ENCODE data around the gene C1orf105. TPM values are rescaled to one million over a fixed set of nuclear protein-coding genes. Genes with fewer than 3 reads are reported as not detected.

The C1orf105 gene
- total and polyA plus RNA-seq, 2 experiments from 2014 or later = 0.23 to 2.2 TPM

DNA sequence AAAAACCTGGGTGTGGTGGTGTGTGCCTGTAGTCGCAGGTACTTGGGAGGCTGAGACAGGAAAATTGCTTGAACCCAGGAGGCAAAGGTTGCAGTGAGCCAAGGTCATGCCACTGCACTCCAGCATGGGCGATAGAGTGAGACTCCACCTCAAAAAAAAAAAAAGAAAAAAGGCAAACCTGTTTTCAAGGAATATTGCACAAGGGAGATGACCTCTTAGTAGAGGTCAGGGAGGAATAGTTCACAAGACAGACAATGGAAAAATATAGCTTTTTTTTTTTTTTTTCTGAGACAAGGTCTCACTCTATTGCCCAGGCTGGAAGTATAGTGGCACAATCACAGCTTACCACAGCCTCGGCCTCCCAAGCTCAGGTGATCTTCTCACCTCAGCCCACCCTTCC, 90.0 kb downstream of the C1orf105 start:
- DNase-seq (ENCODE audit: low spot score) = no peak
- 85% methylated on average over 2 of the region's 3 CpGs for WGBS (ENCODE audit: low lambda C conversion rate, missing lambda C conversion rate)
- Histone ChIP-seq H3K9me3 (ENCODE audit: low read depth) (no peaks in the 10 kb centered on the region), H3K79me2 (no peaks in the 10 kb centered on the region), H4K20me1 (ENCODE audit: insufficient read depth, poor library complexity, severe bottlenecking) (no peaks in the 10 kb centered on the region), H3K27ac (no peak overlapping the region), H3K36me3 (replicated peaks; ENCODE audit: insufficient read depth, low read depth) (no peaks in the 10 kb centered on the region), H3K9me2 (replicated peaks; ENCODE audit: insufficient read depth) (no peaks in the 10 kb centered on the region), H3K4me1 (ENCODE audit: insufficient read depth) (no peaks in the 10 kb centered on the region), H3K27me3 (no peaks in the 10 kb centered on the region), H2AFZ (no peak overlapping the region), H3K4me2 (no peak overlapping the region), H3K4me3 (no peak overlapping the region)
- no peak for TF ChIP-seq EZH2 (IDR thresholded peaks at IDR 0.05; ENCODE audit: borderline replicate concordance)
- TF ChIP-seq CTCF (IDR thresholded peaks at IDR 0.05; ENCODE audit: poor library complexity) = no peak
- TF ChIP-seq EZH2phosphoT487 (IDR thresholded peaks at IDR 0.05; ENCODE audit: low read depth, severe bottlenecking, unreplicated experiment) = no peak

- Histone ChIP-seq H4K20me1 (ENCODE audit: insufficient read depth, poor library complexity, severe bottlenecking) (no peaks in the 10 kb centered on the region), H3K4me1 (ENCODE audit: insufficient read depth) (no peaks in the 10 kb centered on the region), H3K27me3 (no peaks in the 10 kb centered on the region), H3K4me2 (no peak overlapping the region), H3K36me3 (replicated peaks; ENCODE audit: insufficient read depth, low read depth) (no peaks in the 10 kb centered on the region), H3K9me2 (replicated peaks; ENCODE audit: insufficient read depth) (no peaks in the 10 kb centered on the region), H3K9me3 (ENCODE audit: low read depth) (no peaks in the 10 kb centered on the region), H3K79me2 (no peaks in the 10 kb centered on the region), H3K4me3 (no peak overlapping the region), H3K27ac (peak overlapping the region; percentile 19), H2AFZ (no peak overlapping the region)
- TF ChIP-seq EZH2phosphoT487 (IDR thresholded peaks at IDR 0.05; ENCODE audit: low read depth, severe bottlenecking, unreplicated experiment) (no peak), EZH2 (IDR thresholded peaks at IDR 0.05; ENCODE audit: borderline replicate concordance) (no peak), CTCF (IDR thresholded peaks at IDR 0.05; ENCODE audit: poor library complexity) (no peak)
- DNase-seq (ENCODE audit: low spot score) = no peak
Measured at GRCh38 chr1:172512591-172512990, 92.1 kb downstream of the C1orf105 start.

DNA sequence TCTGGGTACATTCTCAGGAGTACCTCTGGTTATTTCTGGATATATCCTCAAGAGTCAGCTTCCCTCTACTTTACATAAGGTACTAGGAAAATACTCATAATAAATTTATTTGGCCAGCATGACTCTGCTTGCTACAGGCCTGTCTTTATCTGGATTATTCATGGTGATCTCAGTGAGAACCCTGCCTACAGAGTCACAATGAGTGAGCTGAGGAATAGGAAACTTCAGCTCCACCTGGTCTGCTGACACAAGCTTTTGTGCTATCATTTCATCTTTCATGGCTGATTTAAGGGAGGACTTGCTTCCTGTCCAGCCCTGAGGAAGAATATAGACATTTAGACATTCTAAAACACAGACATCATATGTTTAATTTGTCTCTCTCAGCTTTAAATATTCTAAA, 93.0 kb downstream of the C1orf105 start:
- no peaks in the 10 kb centered on the region for H3K27me3 ChIP-seq
- H3K36me3 ChIP-seq (replicated peaks; ENCODE audit: insufficient read depth, low read depth) = no peaks in the 10 kb centered on the region
- no peak overlapping the region for H3K4me2 ChIP-seq
- no peaks in the 10 kb centered on the region for H3K9me2 ChIP-seq (replicated peaks; ENCODE audit: insufficient read depth)
- peak; percentile 28 for DNase-seq (ENCODE audit: low spot score)
- no peak for TF ChIP-seq EZH2phosphoT487 (IDR thresholded peaks at IDR 0.05; ENCODE audit: low read depth, severe bottlenecking, unreplicated experiment)
- TF ChIP-seq EZH2 (IDR thresholded peaks at IDR 0.05; ENCODE audit: borderline replicate concordance) = no peak
- no peak for TF ChIP-seq CTCF (IDR thresholded peaks at IDR 0.05; ENCODE audit: poor library complexity)
- no peaks in the 10 kb centered on the region for H4K20me1 ChIP-seq (ENCODE audit: insufficient read depth, poor library complexity, severe bottlenecking)
- H3K4me3 ChIP-seq = no peak overlapping the region
- peak overlapping the region; percentile 19 for H3K27ac ChIP-seq
- no peaks in the 10 kb centered on the region for H3K4me1 ChIP-seq (ENCODE audit: insufficient read depth)
- no peaks in the 10 kb centered on the region for H3K79me2 ChIP-seq
- no peak overlapping the region for H2AFZ ChIP-seq
- H3K9me3 ChIP-seq (ENCODE audit: low read depth) = no peaks in the 10 kb centered on the region

- TF ChIP-seq CTCF (IDR thresholded peaks at IDR 0.05; ENCODE audit: poor library complexity) (no peak), EZH2phosphoT487 (IDR thresholded peaks at IDR 0.05; ENCODE audit: low read depth, severe bottlenecking, unreplicated experiment) (no peak), EZH2 (IDR thresholded peaks at IDR 0.05; ENCODE audit: borderline replicate concordance) (no peak)
- Histone ChIP-seq H3K4me2 (no peak overlapping the region), H3K36me3 (replicated peaks; ENCODE audit: insufficient read depth, low read depth) (no peaks in the 10 kb centered on the region), H3K79me2 (no peaks in the 10 kb centered on the region), H3K9me3 (ENCODE audit: low read depth) (no peaks in the 10 kb centered on the region), H3K4me1 (ENCODE audit: insufficient read depth) (no peaks in the 10 kb centered on the region), H4K20me1 (ENCODE audit: insufficient read depth, poor library complexity, severe bottlenecking) (no peaks in the 10 kb centered on the region), H3K27ac (no peak overlapping the region), H3K4me3 (no peak overlapping the region), H2AFZ (no peak overlapping the region), H3K9me2 (replicated peaks; ENCODE audit: insufficient read depth) (no peaks in the 10 kb centered on the region), H3K27me3 (no peaks in the 10 kb centered on the region)
- no peak for DNase-seq (ENCODE audit: low spot score)
- WGBS (ENCODE audit: low lambda C conversion rate, missing lambda C conversion rate) = 89% methylated on average over 3 of the region's 3 CpGs
Measured at GRCh38 chr1:172514108-172514507, 93.6 kb downstream of the C1orf105 start.
